Stimulated activated CD8-positive, alpha-beta memory T cell treated with anti-CD3 and anti-CD28 coated beads, Interleukin-15, amount 100 ng/mL, for 1 hour (primary cell): ENCODE data around the gene KRTAP5-2.

ENCODE experiments used
- DNase-seq: peaks from one replicate; pipeline ENCODE4 v3.0.0-alpha.2; 2020; ENCODE audit warnings: low read depth

Gene KRTAP5-2

GRCh38 chr11:1567052-1567720 lies 30.9 kb downstream of the KRTAP5-2 start:
- no peak for DNase-seq

- DNase-seq = no peak
Observed at GRCh38 chr11:1566381-1567051, 31.6 kb downstream of the KRTAP5-2 start.

- DNase-seq = no peak
Observed at GRCh38 chr11:1565904-1566247, 32.2 kb downstream of the KRTAP5-2 start.

GRCh38 chr11:1565173-1565903 lies 32.8 kb downstream of the KRTAP5-2 start:
- no peak for DNase-seq

- DNase-seq = no peak
Observed at GRCh38 chr11:1564535-1565172, 33.4 kb downstream of the KRTAP5-2 start.

GRCh38 chr11:1563697-1564534 lies 34.2 kb downstream of the KRTAP5-2 start:
- no peak for DNase-seq

GRCh38 chr11:1563149-1563638 lies 34.9 kb downstream of the KRTAP5-2 start:
- DNase-seq = no peak

- no peak for DNase-seq
Observed at GRCh38 chr11:1562469-1563148, 35.5 kb downstream of the KRTAP5-2 start.

GRCh38 chr11:1561955-1562354 lies 36.1 kb downstream of the KRTAP5-2 start:
- no peak for DNase-seq

- DNase-seq = no peak
Observed at GRCh38 chr11:1561266-1561665, 36.8 kb downstream of the KRTAP5-2 start.

- DNase-seq = no peak
Observed at GRCh38 chr11:1560649-1561251, 37.3 kb downstream of the KRTAP5-2 start.

GRCh38 chr11:1560002-1560648 lies 38.0 kb downstream of the KRTAP5-2 start:
- no peak for DNase-seq

- DNase-seq = no peak
Observed at GRCh38 chr11:1559111-1559951, 38.8 kb downstream of the KRTAP5-2 start.

- DNase-seq = no peak
Observed at GRCh38 chr11:1558775-1559110, 39.4 kb downstream of the KRTAP5-2 start.

GRCh38 chr11:1557904-1558774 lies 40.0 kb downstream of the KRTAP5-2 start:
- DNase-seq = no peak

GRCh38 chr11:1557051-1557884 lies 40.8 kb downstream of the KRTAP5-2 start:
- no peak for DNase-seq

GRCh38 chr11:1556278-1556902 lies 41.7 kb downstream of the KRTAP5-2 start:
- DNase-seq = no peak
